ENCODE results near the gene PNMT. TPM values are rescaled to one million over a fixed set of nuclear protein-coding genes. Genes with fewer than 3 reads are reported as not detected.

PNMT gene
- total and polyA plus RNA-seq, 2 of the 8 experiments (the other 6 are each of a cell fraction or from before 2014, with no cell fraction given) = 5.6 to 10.9 TPM

DNA sequence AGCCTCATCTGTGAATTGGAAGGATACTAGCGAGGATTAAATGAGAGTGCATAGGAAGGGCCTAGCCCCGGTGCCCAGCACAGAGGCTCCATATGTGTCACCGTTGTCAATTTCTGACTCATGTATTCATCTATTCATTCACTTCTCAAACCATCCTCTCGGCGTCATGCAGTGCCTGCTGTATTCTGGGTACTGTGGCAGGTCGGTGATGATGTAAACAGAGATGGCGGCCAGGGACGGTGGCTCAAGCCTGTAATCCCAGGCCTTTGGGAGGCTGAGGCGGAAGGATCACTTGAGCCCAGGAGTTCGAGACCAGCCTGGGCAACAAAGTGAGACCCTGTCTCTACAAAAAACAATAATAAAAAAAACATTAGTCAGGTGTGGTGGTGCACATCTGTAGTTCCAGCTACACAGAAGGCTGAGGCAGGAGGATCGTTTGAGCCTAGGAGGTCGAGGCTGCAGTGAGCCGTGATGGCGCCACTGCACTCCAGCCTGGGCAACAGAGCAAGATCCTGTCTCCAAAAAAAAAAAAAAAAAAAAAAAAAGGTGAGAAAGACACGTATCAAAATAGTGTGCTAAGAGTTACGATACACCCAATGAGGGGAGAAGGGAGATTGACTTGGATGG, 45.8 kb upstream of the PNMT start:
- H2BK5ac ChIP-seq (ENCODE audit: low read depth, low read length) = no peak overlapping the region
- H3K23me2 ChIP-seq (ENCODE audit: low read depth, low read length) = peaks cover 18% of the 10 kb centered on the region
- H2BK12ac ChIP-seq (ENCODE audit: low read depth, low read length) = no peak overlapping the region
- H3K9me3 ChIP-seq (ENCODE audit: insufficient read depth in 2 of 2, low read depth in 1 of 2, low read length in 1 of 2) = no peaks in the 10 kb centered on the region
- no peak overlapping the region for H2AFZ ChIP-seq (ENCODE audit: low read length)
- H4K5ac ChIP-seq (ENCODE audit: insufficient read length, low read depth, low read length) = no peak overlapping the region
- WGBS, 2 experiments (ENCODE audit: extremely low coverage in 1 of 2, insufficient coverage in 1 of 2, insufficient read length in 1 of 2, insufficient replicate concordance in 2 of 2, low coverage in 1 of 2, low lambda C conversion rate in 2 of 2, missing lambda C conversion rate in 1 of 2) = 81% methylated on average over 16 of the region's 16 CpGs; no CpG with 5 or more reads in 1 of the 2 experiments
- no peaks in the 10 kb centered on the region for H3K79me2 ChIP-seq (ENCODE audit: control insufficient read depth in 1 of 2, insufficient read depth in 2 of 2, low read length in 2 of 2)
- H3K23ac ChIP-seq (ENCODE audit: insufficient read length) = no peak overlapping the region
- no peak overlapping the region for H4K8ac ChIP-seq (ENCODE audit: extremely low read depth, insufficient read depth, low read length)
- peaks cover 12 to 53% (median 49%) of the 10 kb centered on the region in 4 experiments for H3K27me3 ChIP-seq (replicated peaks in 1 of 4; ENCODE audit: control insufficient read depth in 3 of 4, extremely low read depth in 1 of 4, insufficient read depth in 3 of 4, low read length in 3 of 4)
- H3K4me2 ChIP-seq (ENCODE audit: insufficient read depth in 1 of 2, low read depth in 2 of 2, low read length in 2 of 2) = peak overlapping the region in 1 of 2 experiments; percentile 35; a peak in 1 of 4 replicates
- ChIA-PET CTCF (ENCODE audit: partially characterized antibody) (interaction anchor here (0.7 to 49.2 kb wide), 33 partner anchors 1 to 358 kb away, joined by 3 to 1885 read pairs (median 7); partner anchors contain the start of genes ERBB2, MIEN1, NEUROD2 and PGAP3), POLR2A (ENCODE audit: partially characterized antibody) (interaction anchor here (0.6 to 2.8 kb wide), 9 partner anchors 9 to 108 kb away, joined by 3 to 11 read pairs (median 5); partner anchors contain the start of genes ERBB2, MIEN1 and PGAP3)
- H2AK5ac ChIP-seq (ENCODE audit: low read depth, low read length) = no peak overlapping the region
- H2BK15ac ChIP-seq (ENCODE audit: low read length) = no peak overlapping the region
- no peak overlapping the region for H2BK120ac ChIP-seq (replicated peaks; ENCODE audit: low read depth, low read length)
- H3K4ac ChIP-seq (replicated peaks; ENCODE audit: insufficient read length, low read depth, low read length) = no peak overlapping the region
- no peak for FAIRE-seq
- no peaks in the 10 kb centered on the region for H3K36me3 ChIP-seq (ENCODE audit: control insufficient read depth in 2 of 4, insufficient read depth in 4 of 4, low read length in 3 of 4)
- H2BK20ac ChIP-seq (ENCODE audit: low read length) = no peak overlapping the region
- no peak overlapping the region for H3K14ac ChIP-seq (ENCODE audit: insufficient read length)
- no peaks in the 10 kb centered on the region for H3K79me1 ChIP-seq (ENCODE audit: low read depth, low read length)
- H4K91ac ChIP-seq (replicated peaks; ENCODE audit: insufficient read length, low read length) = no peak overlapping the region
- H3K18ac ChIP-seq (ENCODE audit: extremely low read depth, low read length) = no peak overlapping the region
- H3K4me3 ChIP-seq (ENCODE audit: extremely low read depth in 1 of 4, insufficient read depth in 2 of 4, low read depth in 3 of 4, low read length in 4 of 4) = no peak overlapping the region
- H3K9ac ChIP-seq (replicated peaks in 1 of 4; ENCODE audit: extremely low read depth in 1 of 4, low read depth in 3 of 4, low read length in 3 of 4) = no peak overlapping the region
- peaks cover 0 to 1% of the 10 kb centered on the region in 2 experiments for H4K20me1 ChIP-seq (replicated peaks in 1 of 2; ENCODE audit: control insufficient read depth in 1 of 2, insufficient read depth in 2 of 2, low read length in 2 of 2)
- no peak overlapping the region for H3K56ac ChIP-seq (replicated peaks; ENCODE audit: insufficient read length, low read depth, low read length)
- H3K27ac ChIP-seq (ENCODE audit: low read depth, low read length) = no peak overlapping the region
- DNase-seq (ENCODE audit: low read depth in 1 of 2, low spot score in 2 of 2) = no peak
- peaks cover 0 to 17% (median 13%) of the 10 kb centered on the region in 4 experiments; a peak in 6 of 7 replicates for H3K4me1 ChIP-seq (replicated peaks in 1 of 4; ENCODE audit: control insufficient read depth in 3 of 4, insufficient read depth in 4 of 4, low read length in 3 of 4)
- TF ChIP-seq PHF8 (conservative IDR thresholded peaks at IDR 0.05; ENCODE audit: low read depth, low read length) (no peak), TAF7 (optimal IDR thresholded peaks at IDR 0.05; ENCODE audit: borderline replicate concordance, low read depth, low read length) (no peak), CBX5 (IDR thresholded peaks at IDR 0.05; ENCODE audit: low read depth, low read length) (no peak), BRCA1 (IDR thresholded peaks at IDR 0.05; ENCODE audit: low read depth, low read length) (no peak), SAP30 (IDR thresholded peaks at IDR 0.05; ENCODE audit: insufficient read depth, insufficient replicate concordance, low read length) (no peak), BCL11A (IDR thresholded peaks at IDR 0.05; ENCODE audit: low read depth in 2 of 2, low read length in 2 of 2) (no peak), ATF2 (IDR thresholded peaks at IDR 0.05; ENCODE audit: low read length) (no peak), NRF1 (IDR thresholded peaks at IDR 0.05; ENCODE audit: low read depth, low read length) (no peak), YY1 (IDR thresholded peaks at IDR 0.05; ENCODE audit: low read depth, low read length) (no peak)
